Cardiac septum (tissue), 1 donor: Measurements from ENCODE around the gene MRPL22. TPM values are rescaled to one million over a fixed set of nuclear protein-coding genes. Genes with fewer than 3 reads are reported as not detected.
A peak's percentile ranks its signal among the peaks of the same experiment; 100 is the strongest.
"Not testable (repeated sequence)": the region's sequence is repeated elsewhere in the genome, so short reads cannot be mapped to it uniquely, and the experiment has no call there.

Experiments
- DNase-seq: peaks from one replicate; pipeline ENCODE4 v3.0.0-alpha.2; 2020; ENCODE audit warnings: low spot score
- intact Hi-C: fragments of 100-400 bp; cut with DNase I; formaldehyde crosslinking; loops from one replicate; pipeline ENCODE4 v1.14.0; 2022
- long read RNA-seq: library from polyadenylated mRNA; unstranded; transcript quantifications from one replicate; pipeline ENCODE4 v2.0.0, GENCODE V29; 2021
- total RNA-seq: library from RNA; stranded (reverse); fragmentation: NEBNext Ultra II Directional; extraction: Animal tissue kit (Norgen Biotek cat#: 25700); gene quantifications from one replicate; pipeline ENCODE4 v1.2.1, GENCODE V29; 2021
- donor health status: DM: no; HTN: no; CAD: no.

MRPL22 gene
- 60.8 TPM for total RNA-seq
- long read RNA-seq, transcript MRPL22-207 (7 exons, 3,176 nt): major isoform, 32 of 53 reads
- long read RNA-seq, transcript MRPL22-201 (6 exons, 3,035 nt): minor isoform, 16 of 53 reads
- long read RNA-seq, partial matches to known transcripts: 2 of 53 reads
- long read RNA-seq, other reads (novel, unspliced or antisense): 1 of 53 reads

GRCh38 chr5:154940772-154941620, at the start of gene MRPL22:
MRPL22 (plus strand) TSS chr5:154941073; CDS start chr5:154941111, 38 bp downstream.
- intact Hi-C loops: no loop called here

GRCh38 chr5:154892369-154892771, 48.5 kb upstream of the MRPL22 start:
- no peak for DNase-seq
- intact Hi-C loops: no loop called here

More at GRCh38 chr5:154940772-154941620, at the start of gene MRPL22:
- DNase-seq: peak; percentile 96

- no peak for DNase-seq
- intact Hi-C loops: no loop called here
Observed at GRCh38 chr5:154893381-154893780, 47.5 kb upstream of the MRPL22 start.

GRCh38 chr5:154895606-154896561, 45.0 kb upstream of the MRPL22 start:
- no peak for DNase-seq
- intact Hi-C loops: no loop called here

- intact Hi-C loops: no loop called here
- DNase-seq: no peak
Observed at GRCh38 chr5:154896562-154897165, 44.2 kb upstream of the MRPL22 start.

GRCh38 chr5:154898210-154898609, 42.7 kb upstream of the MRPL22 start:
- DNase-seq: no peak

GRCh38 chr5:154899151-154899816, 41.6 kb upstream of the MRPL22 start:
- intact Hi-C loops: no loop called here
- DNase-seq: no peak

More at GRCh38 chr5:154898210-154898609, 42.7 kb upstream of the MRPL22 start:
- intact Hi-C loops: no loop called here

GRCh38 chr5:154900066-154900465, 40.8 kb upstream of the MRPL22 start:
- no peak for DNase-seq
- intact Hi-C loops: no loop called here

GRCh38 chr5:154901276-154901675, 39.6 kb upstream of the MRPL22 start:
- no peak for DNase-seq
- intact Hi-C loops: no loop called here

- intact Hi-C loops: no loop called here
Observed at GRCh38 chr5:154901913-154902312, 39.0 kb upstream of the MRPL22 start.

GRCh38 chr5:154905601-154906000, 35.3 kb upstream of the MRPL22 start:
- DNase-seq, intact Hi-C loops: not testable (repeated sequence)

More at GRCh38 chr5:154901913-154902312, 39.0 kb upstream of the MRPL22 start:
- DNase-seq: no peak

- intact Hi-C loops: no loop called here
- DNase-seq: no peak
Observed at GRCh38 chr5:154916874-154917273, 24.0 kb upstream of the MRPL22 start.

GRCh38 chr5:154917757-154918156, 23.1 kb upstream of the MRPL22 start:
- intact Hi-C loops: no loop called here

GRCh38 chr5:154923441-154924430, 17.1 kb upstream of the MRPL22 start:
- intact Hi-C loops: no loop called here
- no peak for DNase-seq

More at GRCh38 chr5:154917757-154918156, 23.1 kb upstream of the MRPL22 start:
- no peak for DNase-seq

GRCh38 chr5:154933537-154933936, 7.3 kb upstream of the MRPL22 start:
- intact Hi-C loops: loop anchor here (10.0 kb wide), 1 partner anchor 279 kb away; no protein-coding TSS in a partner anchor
- DNase-seq: no peak

- DNase-seq: no peak
- intact Hi-C loops: loop anchor here (10.0 kb wide), 1 partner anchor 280 kb away; no protein-coding TSS in a partner anchor
Observed at GRCh38 chr5:154934881-154935280, 6.0 kb upstream of the MRPL22 start.

- DNase-seq: no peak
- intact Hi-C loops: loop anchor here (10.0 kb wide), 1 partner anchor 282 kb away; no protein-coding TSS in a partner anchor
Observed at GRCh38 chr5:154937186-154937717, 3.6 kb upstream of the MRPL22 start.
